GM20000 (cell line): Measurements from ENCODE around the gene DCAF10.

Experiments
- DNase-seq: peaks from one replicate; pipeline ENCODE4 v3.0.0; 2012; ENCODE audit warnings: low spot score
- CTCF ChIP-seq: IDR thresholded peaks from 2 replicates; pipeline ENCODE4 v1.5.1; 2012; ENCODE audit warnings: mild to moderate bottlenecking, control low read depth; ENCODE audit errors: extremely low read depth, missing control alignments

Gene DCAF10

GRCh38 chr9:37839496-37840461 is 39.2 kb downstream of the DCAF10 start:
- no peak for TF ChIP-seq CTCF
- DNase-seq = no peak

DNA sequence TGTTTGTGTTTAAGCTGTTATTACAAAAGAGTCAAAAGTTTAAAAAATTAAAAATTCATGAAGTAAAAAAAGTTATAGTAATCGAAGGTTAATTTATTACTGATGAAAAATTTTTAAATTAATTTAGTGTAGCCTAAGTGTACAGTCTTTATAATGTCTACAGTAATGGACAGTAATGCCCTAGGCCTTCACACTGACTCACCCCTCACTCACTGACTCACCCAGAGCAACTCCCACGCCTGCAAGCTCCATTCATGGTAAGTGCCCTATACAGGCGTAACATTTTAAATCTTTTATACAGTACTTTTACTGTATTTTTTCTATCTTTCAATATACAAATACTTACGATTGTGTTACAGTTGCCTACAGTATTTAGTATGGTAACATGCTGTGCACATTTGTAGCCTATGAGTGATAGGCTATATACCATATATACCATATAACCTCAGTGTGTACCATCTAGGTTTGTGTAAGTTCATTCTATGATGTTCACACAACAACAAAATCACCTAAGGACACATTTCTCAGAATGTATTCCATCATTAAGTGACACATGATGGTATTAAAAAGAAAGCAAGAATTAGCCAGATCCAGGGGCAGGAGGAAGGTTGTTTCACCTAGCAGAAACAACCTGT is 40.1 kb downstream of the DCAF10 start:
- TF ChIP-seq CTCF = no peak
- no peak for DNase-seq

- TF ChIP-seq CTCF = no peak
- DNase-seq = no peak
These were observed 51.6 kb downstream of the DCAF10 start for GRCh38 chr9:37852222-37852621.

- TF ChIP-seq CTCF = no peak
- DNase-seq = no peak
These were observed 56.0 kb downstream of the DCAF10 start for GRCh38 chr9:37856551-37856950.

DNA sequence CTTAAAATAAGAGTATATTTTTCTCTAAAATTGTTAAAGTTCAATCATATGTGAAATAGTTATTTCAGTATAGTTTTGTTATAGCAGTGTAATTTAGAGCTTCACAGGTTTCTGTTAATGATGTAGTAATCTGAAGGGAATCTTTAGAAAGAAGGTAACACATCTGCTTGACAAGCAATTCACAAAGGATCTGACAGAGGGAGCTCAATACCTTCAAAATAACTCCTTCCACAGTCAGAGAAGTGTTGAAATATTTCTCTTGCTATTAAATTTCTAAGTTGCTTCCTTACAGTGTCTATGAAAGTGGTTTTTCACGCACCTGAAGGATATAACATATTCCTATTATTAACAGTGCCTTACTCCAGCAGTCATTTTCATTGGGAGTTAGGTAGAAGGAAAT is 58.4 kb downstream of the DCAF10 start:
- TF ChIP-seq CTCF = no peak
- no peak for DNase-seq

DNA sequence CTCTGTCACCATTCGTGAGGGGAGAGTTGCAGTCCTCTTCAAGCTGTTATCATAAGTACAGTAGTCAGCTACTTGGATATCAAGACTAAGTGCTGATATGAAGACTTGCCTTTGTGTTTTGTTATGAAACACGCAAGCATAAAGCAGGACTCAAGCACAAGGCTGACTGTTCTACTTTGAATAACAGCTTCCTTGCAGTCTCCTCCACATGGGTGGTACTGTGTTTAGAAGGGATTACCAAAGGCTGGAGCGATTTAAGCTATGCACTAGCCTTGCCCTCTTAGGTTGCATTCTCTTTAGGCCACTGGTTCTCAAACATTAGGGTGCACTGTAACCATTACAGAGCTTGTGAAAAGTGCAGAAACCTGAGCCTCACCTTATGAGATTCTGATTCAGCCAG is 61.9 kb downstream of the DCAF10 start:
- TF ChIP-seq CTCF = no peak
- DNase-seq = no peak

DNA sequence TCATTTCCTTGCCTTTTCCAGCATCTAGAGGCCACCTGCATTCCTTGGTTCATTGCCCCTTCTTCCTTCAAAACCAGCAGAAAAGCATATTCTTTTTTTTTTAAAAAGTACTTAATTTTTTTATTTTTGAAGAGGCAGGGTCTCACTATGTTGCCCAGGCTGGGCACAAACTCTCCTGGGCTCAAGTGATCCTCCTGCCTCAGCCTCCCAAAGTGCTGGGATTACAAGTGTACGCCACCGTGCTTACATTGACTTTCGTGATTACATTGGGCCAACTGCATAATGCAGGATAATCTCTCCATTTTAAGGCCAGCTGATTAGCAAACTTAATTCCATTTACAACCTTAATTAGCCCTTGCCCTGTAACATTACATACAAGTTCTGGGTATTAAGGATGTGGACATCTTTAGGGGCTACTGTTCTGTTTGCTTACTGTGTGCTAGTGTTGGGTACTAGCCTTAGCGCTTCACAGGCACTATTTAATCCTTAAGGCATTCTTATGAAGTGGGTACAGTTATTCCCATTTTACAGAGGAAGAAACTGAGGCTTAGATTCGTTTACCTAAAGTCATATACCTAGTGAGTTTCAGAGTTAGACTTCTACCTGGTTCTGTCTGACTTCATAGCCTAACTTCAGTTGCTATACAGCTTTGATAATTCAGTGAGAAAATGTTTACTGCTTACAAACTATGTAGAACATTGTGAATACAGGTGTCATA is 69.6 kb downstream of the DCAF10 start:
- TF ChIP-seq CTCF = no peak
- DNase-seq = no peak
